RPMI7951 (cell line): ENCODE measurements around the gene CD163L1. TPM values are rescaled to one million over a fixed set of nuclear protein-coding genes. Genes with fewer than 3 reads are reported as not detected.
A peak's percentile ranks its signal among the peaks of the same experiment; 100 is the strongest.
"Not testable (repeated sequence)": the region's sequence is repeated elsewhere in the genome, so short reads cannot be mapped to it uniquely, and the experiment has no call there.

Experiments used
- DNase-seq: peaks from one replicate; pipeline ENCODE4 v3.0.0-alpha.2; 2012; ENCODE audit warnings: low read depth
- total RNA-seq: library from RNA; depleted of rRNA; stranded (reverse); fragments of >200 nt; shearing (Covaris generic); gene quantifications from 2 replicates; pipeline ENCODE4 v1.2.3, GENCODE V29; 2014

The CD163L1 gene
- total RNA-seq, 1 experiment from 2014 or later = 14.3 TPM

GRCh38 chr12:7404275-7404674 is 39.7 kb downstream of the CD163L1 start:
- DNase-seq = no peak

GRCh38 chr12:7403466-7403865 is 40.5 kb downstream of the CD163L1 start:
- DNase-seq = peak; percentile 80

- DNase-seq = no peak
Observed at GRCh38 chr12:7399089-7399488, 44.9 kb downstream of the CD163L1 start.

DNA sequence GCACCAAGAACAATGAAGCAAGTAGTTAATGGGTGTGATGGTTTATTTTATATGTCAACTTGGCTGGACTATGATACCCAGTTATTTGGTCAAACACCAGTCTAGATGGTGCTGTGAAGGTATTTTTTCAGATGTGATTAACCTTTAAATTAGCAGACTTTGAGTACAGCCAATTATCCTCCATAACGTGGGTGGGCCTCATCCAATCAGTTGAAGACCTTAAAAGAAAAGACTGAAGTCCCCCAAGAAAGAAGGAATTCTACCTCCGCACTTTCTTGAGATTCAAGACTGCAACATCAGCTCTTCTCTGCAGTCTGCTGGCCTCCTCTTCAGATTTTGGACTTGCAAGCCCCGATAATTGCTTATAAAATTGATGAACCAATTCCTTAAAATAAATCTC is 47.5 kb downstream of the CD163L1 start:
- no peak for DNase-seq

DNA sequence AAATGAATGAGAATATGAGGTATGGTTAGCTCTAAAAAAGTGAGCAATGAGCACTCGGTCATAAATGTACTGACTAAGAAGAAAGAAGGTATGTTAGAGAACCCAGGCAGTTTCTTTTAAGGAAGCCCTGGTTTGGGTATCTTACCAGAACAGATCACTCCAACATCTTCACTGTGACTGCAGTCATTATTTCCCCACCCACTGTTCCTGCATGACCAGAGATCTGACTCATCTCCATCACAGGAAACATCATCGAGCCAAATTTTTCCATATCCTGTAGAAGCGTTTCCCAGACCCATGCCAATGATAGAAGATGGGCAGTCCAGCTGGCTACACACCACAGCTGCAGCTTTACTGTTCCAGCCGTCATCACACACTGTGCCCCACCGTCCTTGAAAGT is 48.0 kb downstream of the CD163L1 start:
- DNase-seq = peak; percentile 86

DNA sequence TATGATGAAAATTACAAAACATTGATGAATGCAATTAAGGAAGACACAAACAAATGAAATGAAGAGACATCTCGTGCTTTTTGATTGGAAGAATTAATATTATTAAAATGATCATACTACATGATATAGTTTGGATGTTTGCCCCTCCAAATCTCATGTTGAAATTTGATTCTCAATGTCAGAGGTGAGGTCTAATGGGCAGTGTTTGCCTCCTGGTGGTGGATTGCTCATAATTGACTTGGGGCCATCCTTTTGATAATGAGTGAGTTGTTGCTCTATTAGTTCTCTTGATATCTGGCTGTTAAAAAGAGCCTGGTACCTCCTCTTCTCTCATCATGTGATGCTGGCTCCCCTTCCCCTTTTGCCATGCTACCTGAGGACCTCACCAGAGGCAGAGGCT is 56.7 kb downstream of the CD163L1 start:
- DNase-seq = no peak

GRCh38 chr12:7383157-7383556 is 60.8 kb downstream of the CD163L1 start:
- no peak for DNase-seq

DNA sequence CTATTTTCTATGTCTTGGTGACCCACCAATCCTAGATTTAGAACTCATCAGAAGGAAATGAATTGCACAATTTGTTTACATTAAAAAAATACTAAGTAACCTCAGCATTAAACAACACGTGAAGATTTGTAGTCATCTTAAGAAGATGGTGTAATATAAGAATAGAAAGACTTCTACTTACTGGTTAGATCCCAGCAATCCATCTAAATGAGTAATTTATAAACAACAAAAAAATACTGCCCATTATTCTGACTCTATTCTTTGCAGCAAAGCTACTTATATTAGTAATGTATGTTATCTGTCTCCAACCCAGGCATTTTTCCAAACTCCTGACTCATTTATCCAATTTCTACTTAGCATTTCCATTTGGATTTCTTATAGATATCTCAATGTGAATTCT is 67.8 kb downstream of the CD163L1 start:
- DNase-seq = peak; percentile 49

GRCh38 chr12:7375145-7375543 is 68.8 kb downstream of the CD163L1 start:
- DNase-seq = peak; percentile 45

DNA sequence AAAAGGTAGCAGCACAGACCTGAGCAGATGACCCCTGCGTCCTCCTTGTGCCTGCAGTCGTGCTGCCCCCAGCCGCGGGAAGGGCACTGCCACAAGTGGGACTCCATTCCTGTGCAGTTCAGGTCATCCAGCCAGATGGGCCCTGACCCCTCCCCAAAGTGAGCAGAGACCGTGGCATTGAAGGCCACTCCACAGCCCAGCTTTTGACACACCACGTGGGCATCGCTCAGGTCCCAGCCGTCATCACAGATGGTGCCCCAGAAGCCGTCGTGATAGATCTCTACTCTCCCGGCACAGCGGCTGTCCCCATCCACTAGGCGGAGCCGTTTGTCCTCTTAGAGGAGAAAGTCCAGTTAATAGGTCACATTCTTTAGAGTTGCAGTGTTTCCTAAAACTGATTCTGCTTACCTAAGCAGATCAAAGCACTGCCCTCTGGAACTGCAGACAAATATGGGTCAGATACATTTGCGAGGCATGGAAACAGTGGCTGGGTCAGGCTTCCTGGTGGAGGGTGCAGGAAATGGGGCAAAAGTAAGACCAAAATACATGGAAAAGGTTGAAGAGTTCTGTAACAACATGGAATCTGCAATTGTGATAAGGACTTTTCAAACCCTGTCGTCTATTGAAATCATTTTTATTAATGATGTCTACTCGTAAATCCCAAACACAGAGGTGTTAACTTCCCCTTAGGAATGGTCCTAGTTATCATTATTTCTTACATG is 69.4 kb downstream of the CD163L1 start:
- peak; percentile 72 for DNase-seq

DNA sequence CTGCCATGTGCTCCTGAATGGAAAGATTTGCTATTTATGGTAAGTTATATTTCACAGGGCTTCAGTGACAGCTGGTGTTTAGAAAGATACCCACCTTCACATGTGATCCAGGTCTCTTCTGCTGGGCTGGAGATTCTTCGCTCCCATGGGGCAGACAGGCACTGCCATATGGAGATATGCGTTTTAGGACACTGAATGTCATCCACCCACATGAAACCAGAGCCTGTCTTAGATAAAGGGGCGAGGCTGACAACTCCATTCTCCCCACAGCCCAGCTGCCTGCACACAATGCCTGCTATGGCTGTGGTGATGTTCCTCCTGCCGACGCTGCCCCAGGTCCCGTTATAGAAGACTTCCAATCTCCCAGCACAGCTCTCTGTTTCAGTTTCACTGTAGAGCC is 70.7 kb downstream of the CD163L1 start:
- DNase-seq = peak; percentile 27

GRCh38 chr12:7369274-7369729 is 74.7 kb downstream of the CD163L1 start:
- DNase-seq = peak; percentile 97

DNA sequence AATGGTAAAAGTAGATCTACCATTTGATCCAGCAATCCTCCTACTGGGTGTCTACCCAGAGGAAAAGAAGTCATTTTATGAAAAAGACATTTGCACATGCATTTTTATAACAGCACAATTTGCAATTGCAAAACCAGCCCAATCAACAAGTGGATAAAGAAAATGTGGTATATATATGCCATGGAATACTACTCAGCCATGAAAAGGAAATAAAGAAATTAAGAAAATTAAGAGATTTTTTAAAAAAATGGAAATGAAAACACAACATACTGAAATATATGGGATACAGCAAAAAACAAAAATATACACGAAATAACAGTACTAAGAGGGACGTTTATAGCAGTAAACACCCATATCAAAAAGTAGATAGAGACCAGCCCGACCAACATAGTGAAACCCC is 81.2 kb downstream of the CD163L1 start:
- DNase-seq = no peak

GRCh38 chr12:7361265-7361664 is 82.7 kb downstream of the CD163L1 start:
- no peak for DNase-seq

GRCh38 chr12:7354529-7354928 is 89.4 kb downstream of the CD163L1 start:
- DNase-seq = peak; percentile 64

DNA sequence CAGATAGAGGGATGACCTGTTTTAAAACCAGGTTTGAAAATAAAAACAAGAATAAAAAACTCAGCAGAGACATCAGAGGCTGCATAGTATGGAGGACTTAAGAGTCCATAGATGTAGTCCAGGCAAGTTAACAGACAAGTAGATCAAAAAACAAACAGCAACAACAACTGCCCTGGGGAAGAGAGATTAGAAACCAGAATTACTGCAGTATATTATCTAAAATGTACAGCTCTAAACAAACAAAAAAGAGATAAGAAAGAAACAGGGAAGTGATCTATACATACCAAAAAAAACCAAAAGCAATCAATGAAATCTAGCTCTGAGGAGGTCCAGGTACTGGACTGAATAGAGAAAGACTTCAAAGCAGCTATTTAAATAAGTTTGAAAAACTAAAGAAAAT is 91.3 kb downstream of the CD163L1 start:
- DNase-seq = no peak

GRCh38 chr12:7351177-7351576 is 92.8 kb downstream of the CD163L1 start:
- DNase-seq = peak; percentile 63

DNA sequence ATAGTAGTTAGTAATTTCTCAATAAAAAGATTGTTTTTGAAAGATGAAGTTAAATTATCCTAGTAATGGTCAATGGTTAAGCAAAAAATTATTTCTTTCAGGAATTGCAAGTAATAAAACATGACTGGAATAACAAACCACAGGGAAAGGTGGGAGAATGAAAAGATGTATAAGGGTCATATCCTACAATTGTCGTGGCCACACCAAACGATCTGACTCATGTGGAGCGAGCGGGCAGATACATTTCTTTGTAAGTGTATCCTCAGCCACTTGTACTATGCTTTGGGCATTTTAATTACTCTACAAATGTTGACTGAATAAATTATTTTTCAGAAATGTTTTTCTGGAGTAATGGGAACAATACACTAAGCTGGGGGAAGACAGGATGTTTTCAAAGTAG is 94.5 kb downstream of the CD163L1 start:
- DNase-seq = no peak

DNA sequence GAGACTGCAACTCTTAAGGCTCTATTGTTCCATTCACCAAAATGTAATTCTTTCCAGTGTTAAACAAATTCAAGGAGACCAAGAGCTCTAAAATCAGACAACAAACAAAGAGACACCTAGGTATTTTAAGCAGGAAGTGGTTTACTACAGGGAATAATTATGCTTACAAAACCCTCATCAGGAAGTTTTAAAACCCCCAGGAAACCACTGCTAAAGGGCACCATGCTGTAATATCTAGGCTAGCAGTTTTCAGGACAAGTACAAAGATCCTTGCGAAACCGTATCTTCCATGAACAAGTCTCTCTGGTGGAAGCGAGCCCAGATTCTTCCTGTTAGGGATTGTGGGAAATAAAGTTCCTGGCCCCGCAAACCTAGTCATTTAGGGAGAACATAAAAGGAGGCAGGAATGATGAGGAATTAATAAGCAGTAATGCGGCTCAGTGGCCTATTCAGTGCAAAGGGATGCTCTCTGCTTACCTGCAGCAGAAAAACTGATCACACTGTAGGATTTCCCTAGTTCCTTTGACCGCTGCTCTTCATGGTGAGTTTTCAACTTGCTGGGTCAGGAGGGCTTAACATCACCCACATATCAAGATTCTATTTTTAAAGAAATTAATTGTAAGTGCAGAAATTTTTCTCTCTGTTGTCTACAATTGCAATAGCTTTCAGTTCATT is 97.3 kb downstream of the CD163L1 start:
- DNase-seq = peak; percentile 6

DNA sequence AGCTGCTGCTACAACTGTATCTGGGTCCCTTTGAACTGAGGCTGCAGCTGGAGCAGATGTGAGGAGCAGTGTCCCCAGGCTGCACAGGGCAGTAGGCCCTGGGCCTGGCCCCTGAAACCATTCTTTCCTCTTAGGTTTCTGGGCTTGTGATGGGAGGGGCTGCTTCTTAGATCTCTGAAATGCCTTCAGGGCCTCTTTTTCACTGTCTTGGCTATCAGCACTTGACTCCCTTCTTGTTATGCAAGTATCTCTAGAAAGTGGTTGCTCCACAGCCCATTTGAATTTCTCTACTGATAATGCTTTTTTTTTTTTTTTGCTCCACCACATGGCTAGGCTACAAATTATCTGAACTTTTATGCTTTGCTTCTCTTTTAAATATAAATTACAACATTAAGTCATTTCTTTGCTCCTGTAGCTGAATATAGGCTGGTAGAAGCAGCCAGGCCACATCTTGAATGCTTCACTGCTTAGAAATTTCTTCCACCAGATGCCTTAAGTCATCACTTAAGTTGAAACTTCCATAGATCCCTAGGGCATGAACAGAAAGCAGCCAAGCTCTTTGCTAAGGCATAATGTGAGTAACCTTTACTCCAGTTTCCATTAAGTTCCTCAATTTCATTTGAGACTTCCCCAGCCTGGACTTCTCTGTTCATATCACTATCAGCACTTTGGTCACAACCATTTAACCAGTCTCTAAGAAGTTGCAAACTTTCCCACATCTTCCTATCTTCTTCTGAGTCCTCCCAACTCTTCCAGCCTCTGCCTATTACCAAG is 98.9 kb downstream of the CD163L1 start:
- peak; percentile 19 for DNase-seq

- DNase-seq = peak; percentile 7
Observed at GRCh38 chr12:7339675-7340074, 104.3 kb downstream of the CD163L1 start.

GRCh38 chr12:7337790-7338189 is 106.2 kb downstream of the CD163L1 start:
- DNase-seq = not testable (repeated sequence)

GRCh38 chr12:7327918-7328317 is 116.0 kb downstream of the CD163L1 start:
- DNase-seq = peak; percentile 33
